Heart left ventricle (tissue), 16 donors: ENCODE data around the gene FNDC3B. TPM values are rescaled to one million over a fixed set of nuclear protein-coding genes. Genes with fewer than 3 reads are reported as not detected.

Experiments
- ATAC-seq, 4 donors: fragments of 200-7000 bp; cut with Tn5 transposase; one replicate each; pipeline ENCODE4 v1.9.1; 2020 to 2022; ENCODE audit warnings: moderate library complexity in 4 of 4, mild to moderate bottlenecking in 3 of 4, moderate number of reproducible peaks in 1 of 4
- DNase-seq, 5 donors: peaks; one replicate each; pipeline ENCODE4 v3.0.0-alpha.2; 2020
- H3K27ac ChIP-seq, 12 donors: fragments of 200-600 bp; sonication (generic) in 4 of 12; one replicate each; pipeline versions ENCODE4 v1.5.0 to v1.8.0; 2016 to 2022; ENCODE audit warnings: mild to moderate bottlenecking in 2 of 12
- H3K27me3 ChIP-seq, 9 donors: fragments of 200-600 bp; sonication (generic) in 2 of 9; one replicate each; pipeline versions ENCODE4 v1.5.1 to v1.8.0; 2016 to 2022; ENCODE audit warnings: mild to moderate bottlenecking in 3 of 9
- H3K36me3 ChIP-seq, 9 donors: fragments of 200-600 bp; sonication (generic) in 2 of 9; one replicate each; pipeline versions ENCODE4 v1.5.0 to v1.8.0; 2018 to 2022; ENCODE audit warnings: mild to moderate bottlenecking in 2 of 9
- H3K4me1 ChIP-seq, 12 donors: fragments of 200-600 bp; sonication (generic) in 4 of 12; one replicate each; pipeline versions ENCODE4 v1.5.0 to v1.8.0; 2016 to 2022; ENCODE audit warnings: mild to moderate bottlenecking in 3 of 12
- H3K4me3 ChIP-seq, 12 donors: fragments of 200-600 bp; sonication (generic) in 4 of 12; one replicate each; pipeline versions ENCODE4 v1.5.0 to v1.8.0; 2017 to 2022; ENCODE audit warnings: mild to moderate bottlenecking in 9 of 12, moderate library complexity in 4 of 12
- H3K9me3 ChIP-seq, 12 donors: fragments of 200-600 bp; sonication (generic) in 4 of 12; one replicate each; pipeline versions ENCODE4 v1.5.0 to v1.8.0; 2016 to 2022; ENCODE audit warnings: mild to moderate bottlenecking in 1 of 12
- CTCF ChIP-seq, 12 donors: fragments of 200-600 bp; sonication (generic) in 4 of 12; IDR thresholded peaks; one replicate each; pipeline versions ENCODE4 v1.5.0 to v1.8.0; 2018 to 2022; ENCODE audit warnings: antibody characterized with exemption in 12 of 12, mild to moderate bottlenecking in 5 of 12
- POLR2A ChIP-seq, 2 donors: fragments of 450-650 bp; IDR thresholded peaks; one replicate each; pipeline ENCODE4 v1.6.1; 2017; ENCODE audit warnings: antibody characterized with exemption in 2 of 2, mild to moderate bottlenecking in 2 of 2, moderate library complexity in 2 of 2
- WGBS, 4 donors: extraction: QIAGEN DNeasy Blood & Tissue Kit in 2 of 4; methylation state at CpG; one replicate each; pipeline versions ENCODE4 v1.1.5 to v1.1.7; 2013 to 2018; 5-methylcytosine and 5-hydroxymethylcytosine counted together
- intact Hi-C, 10 donors: fragments of 100-400 bp; cut with DNase I; formaldehyde crosslinking; loops; one replicate each; pipeline versions ENCODE4 v1.11.1 to v1.14.2; 2022
- polyA plus RNA-seq, 2 donors: library from polyadenylated mRNA; stranded (reverse); fragments of 200-250 nt; gene quantifications; one replicate each; pipeline ENCODE4 v1.2.3, GENCODE V29; 2013
- total RNA-seq, 9 donors: library from RNA; depleted of rRNA in 2 of 9; stranded (reverse); fragments of >200 nt in 2 of 9; fragmentation: NEBNext Ultra II Directional in 3 of 9; extraction: Animal tissue kit (Norgen Biotek cat#: 25700) in 3 of 9; gene quantifications; one replicate each; pipeline versions ENCODE4 v1.1.0 to v1.2.4, GENCODE V29; 2016 to 2023
- donor health status: ischemic (EF 13 %, LVEDD 7.1; RV severe dilation, severe dysfunction).
- donor health status: healthy with polysubstance abuse.
- donor health status: DM: no; HTN: yes; CAD: no.
- donor health status: DM: no; HTN: no; CAD: no.
- donor health status: ischemic (EF 25% LVEDD 6.9; RV normal size, moderate dysfunction).
- donor health status: ischemic (EF 25% LVEDD 5.7; RV mildly dilated, moderate dysfunction).
- donor health status: healthy.
- donor health status: DM: yes; HTN: yes; CAD: no.
- donor health status: ischemic (EF 35%, LVEDD 5.7; RV mildly dilated, moderate dysfunction).
- donor health status: nonischemic (EF 11% LVEDD 7.7; RV severe dilation, severe dysfunction).
- donor health status: DM: yes; HTN: yes; CAD: no.
- donor health status: PGD.
- donor health status: ischemic (EF 29% LVEDD 5.4; RV normal size, mild dysfunction).
- donor health status: nonischemic (EF 23%, LVEDD 6.1; RV moderate dilation, normal function).

The FNDC3B gene
- total and polyA plus RNA-seq, 11 donors = 9.4 to 113 (median 68.2) TPM

GRCh38 chr3:172319595-172319994 lies 280.2 kb downstream of the FNDC3B start:
- Histone ChIP-seq H3K4me3 (no peak overlapping the region), H3K36me3 (peaks cover 0 to 45% (median 2%) of the 10 kb centered on the region in 9 donors), H3K27ac (peak overlapping the region; percentile 61 to 91 (median 83)), H3K27me3 (no peaks in the 10 kb centered on the region), H3K4me1 (peaks cover 20 to 95% (median 87%) of the 10 kb centered on the region in 12 donors), H3K9me3 (no peaks in the 10 kb centered on the region)
- TF ChIP-seq CTCF (IDR thresholded peaks at IDR 0.05) (no peak), POLR2A (IDR thresholded peaks at IDR 0.05) (no peak)
- ATAC-seq (peak; percentile 32 to 57 (median 50)), DNase-seq (no peak)
- intact Hi-C loops = loop anchor here in 1 of 10 donors (10.0 kb wide), 1 partner anchor 275 kb away; no protein-coding TSS in a partner anchor
- WGBS, 4 donors = 43 to 60% (median 53%) methylated on average over 8 of the region's 8 CpGs

GRCh38 chr3:172320468-172320867 lies 281.1 kb downstream of the FNDC3B start:
- H3K4me1 ChIP-seq = peaks cover 15 to 93% (median 80%) of the 10 kb centered on the region in 12 donors
- no peaks in the 10 kb centered on the region for H3K9me3 ChIP-seq
- H3K27me3 ChIP-seq = no peaks in the 10 kb centered on the region
- no peak for TF ChIP-seq CTCF (IDR thresholded peaks at IDR 0.05)
- no peak for TF ChIP-seq POLR2A (IDR thresholded peaks at IDR 0.05)
- no peak overlapping the region for H3K4me3 ChIP-seq
- H3K27ac ChIP-seq = peak overlapping the region; percentile 61 to 91 (median 83)
- H3K36me3 ChIP-seq = peaks cover 0 to 51% (median 11%) of the 10 kb centered on the region in 9 donors
- WGBS, 4 donors = 46 to 68% (median 60%) methylated on average over 2 of the region's 2 CpGs
- DNase-seq (no peak), ATAC-seq (no peak)
- intact Hi-C loops = loop anchor here in 3 of 10 donors (5.0 to 10.0 kb wide), 3 partner anchors 33 to 486 kb away; no protein-coding TSS in a partner anchor

- intact Hi-C loops = loop anchor here in 3 of 10 donors (5.0 to 10.0 kb wide), 3 partner anchors 34 to 486 kb away; no protein-coding TSS in a partner anchor
- H3K27ac ChIP-seq = peak overlapping the region in 10 of 12 donors; percentile 67 to 91 (median 84)
- H3K4me1 ChIP-seq = peaks cover 15 to 88% (median 75%) of the 10 kb centered on the region in 12 donors
- ATAC-seq (no peak), DNase-seq (no peak)
- TF ChIP-seq CTCF (IDR thresholded peaks at IDR 0.05) (peak in 1 of 12 donors; percentile 2), POLR2A (IDR thresholded peaks at IDR 0.05) (no peak)
- no peaks in the 10 kb centered on the region for H3K9me3 ChIP-seq
- H3K4me3 ChIP-seq = no peak overlapping the region
- H3K36me3 ChIP-seq = peaks cover 0 to 57% (median 16%) of the 10 kb centered on the region in 9 donors
- 39 to 50% (median 45%) methylated on average over 2 of the region's 2 CpGs for WGBS, 4 donors
- H3K27me3 ChIP-seq = no peaks in the 10 kb centered on the region
Observed at GRCh38 chr3:172321035-172321434, 281.7 kb downstream of the FNDC3B start.

DNA sequence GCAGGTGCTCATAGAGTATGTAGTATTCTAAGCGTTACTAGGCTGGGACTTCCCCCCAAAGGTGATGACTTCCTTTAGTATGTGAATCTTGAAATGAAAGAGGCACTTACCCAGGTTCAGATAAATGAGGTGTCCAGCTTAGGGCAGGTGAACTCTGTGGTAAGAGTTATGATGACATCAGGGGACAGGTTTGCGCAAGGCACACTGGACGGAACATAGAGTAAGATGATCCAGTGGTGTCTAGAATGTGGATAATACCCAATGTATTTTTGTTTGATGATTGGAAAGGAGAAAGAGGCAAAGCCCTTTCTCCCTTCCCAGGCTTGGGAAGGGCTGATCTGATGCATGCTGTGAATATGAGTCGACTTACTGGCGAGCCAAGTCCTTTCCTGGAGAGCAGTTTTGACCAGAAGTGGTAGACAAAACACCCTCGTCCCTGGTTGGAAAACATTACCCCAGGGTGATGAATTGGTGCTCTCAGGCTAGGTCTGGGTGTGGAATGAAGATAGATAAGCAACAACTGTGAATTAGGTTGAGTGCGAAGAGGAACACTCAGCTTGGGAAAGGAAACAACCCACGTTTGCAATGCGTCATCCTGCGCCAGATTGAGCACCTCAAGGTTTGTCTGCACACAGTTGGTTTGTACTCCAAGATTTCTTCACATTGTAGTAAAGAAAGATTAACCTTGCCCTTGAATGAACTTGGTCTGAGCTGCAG lies 284.7 kb downstream of the FNDC3B start:
- H3K27me3 ChIP-seq = no peaks in the 10 kb centered on the region
- intact Hi-C loops = loop anchor here in 3 of 10 donors (5.0 to 10.0 kb wide), 3 partner anchors 37 to 489 kb away; no protein-coding TSS in a partner anchor
- no peak for TF ChIP-seq POLR2A (IDR thresholded peaks at IDR 0.05)
- no peak for TF ChIP-seq CTCF (IDR thresholded peaks at IDR 0.05)
- WGBS, 4 donors = 62 to 68% (median 65%) methylated on average over 10 of the region's 10 CpGs
- peak in 2 of 5 donors; percentile 37 to 64 for DNase-seq
- peaks cover 0 to 78% (median 43%) of the 10 kb centered on the region in 9 donors for H3K36me3 ChIP-seq
- ATAC-seq = peak; percentile 28 to 79 (median 64)
- peak overlapping the region in 10 of 12 donors; percentile 3 to 89 (median 58) for H3K27ac ChIP-seq
- H3K4me3 ChIP-seq = no peak overlapping the region
- H3K9me3 ChIP-seq = no peaks in the 10 kb centered on the region
- peaks cover 0 to 58% (median 45%) of the 10 kb centered on the region in 12 donors for H3K4me1 ChIP-seq
